Measurements from ENCODE around the gene NOC3L.

DNA sequence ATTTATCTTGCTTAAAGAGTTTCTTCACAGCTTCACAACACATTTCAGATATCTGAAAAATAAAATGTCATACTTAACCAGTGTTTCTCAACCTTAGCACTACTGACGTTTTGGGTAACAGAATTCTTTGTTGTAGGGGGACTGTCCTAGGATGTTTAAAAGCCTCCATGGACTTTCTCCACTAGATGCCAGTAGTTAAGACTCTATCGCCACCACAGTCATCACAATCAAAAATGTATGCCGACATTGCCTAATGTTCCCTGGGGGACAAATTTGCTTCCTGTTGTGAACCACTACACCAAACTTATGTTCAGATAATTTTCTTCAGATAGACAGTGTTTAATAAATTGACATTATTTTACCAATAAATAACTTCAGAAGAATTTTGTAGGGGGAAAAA, 13.4 kb downstream of the NOC3L start:
- no peak for TF ChIP-seq RAD21 (IDR thresholded peaks at IDR 0.05; ENCODE audit: low read depth)
- no peak for TF ChIP-seq CREB1 (IDR thresholded peaks at IDR 0.05; ENCODE audit: low read depth)
- TF ChIP-seq ZBTB7A (IDR thresholded peaks at IDR 0.05; ENCODE audit: low read depth) = no peak
- no peak for TF ChIP-seq EP300 (IDR thresholded peaks at IDR 0.05; ENCODE audit: borderline replicate concordance)
- TF ChIP-seq, protein P1, sequence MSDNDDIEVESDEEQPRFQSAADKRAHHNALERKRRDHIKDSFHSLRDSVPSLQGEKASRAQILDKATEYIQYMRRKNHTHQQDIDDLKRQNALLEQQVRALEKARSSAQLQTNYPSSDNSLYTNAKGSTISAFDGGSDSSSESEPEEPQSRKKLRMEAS (IDR thresholded peaks at IDR 0.05) = no peak
- TF ChIP-seq, protein P2, sequence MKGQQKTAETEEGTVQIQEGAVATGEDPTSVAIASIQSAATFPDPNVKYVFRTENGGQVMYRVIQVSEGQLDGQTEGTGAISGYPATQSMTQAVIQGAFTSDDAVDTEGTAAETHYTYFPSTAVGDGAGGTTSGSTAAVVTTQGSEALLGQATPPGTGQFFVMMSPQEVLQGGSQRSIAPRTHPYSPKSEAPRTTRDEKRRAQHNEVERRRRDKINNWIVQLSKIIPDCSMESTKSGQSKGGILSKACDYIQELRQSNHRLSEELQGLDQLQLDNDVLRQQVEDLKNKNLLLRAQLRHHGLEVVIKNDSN (IDR thresholded peaks at IDR 0.05) = no peak

Data from Ishikawa (cell line).